Body of pancreas (tissue), 4 donors: ENCODE measurements around the gene ZBTB20.

Source experiments
- POLR2A ChIP-seq, 3 donors: fragments of 450-650 bp; IDR thresholded peaks; one replicate each; pipeline ENCODE4 v1.6.1; 2016; ENCODE audit warnings: antibody characterized with exemption in 3 of 3, mild to moderate bottlenecking in 2 of 3
- TF ChIP-seq, protein P1 (sequence below), 7 experiments: fragments of 450-650 bp in 4 of 7; fragments of 200-600 bp in 3 of 7; sonication (generic) in 3 of 7; IDR thresholded peaks; one replicate each; pipeline ENCODE4 v1.5.1; 2016 to 2019; ENCODE audit warnings: antibody characterized with exemption in 7 of 7

GRCh38 chr3:115022835-115023398 lies 124.2 kb downstream of the ZBTB20 start:
- no peak for TF ChIP-seq POLR2A (IDR thresholded peaks at IDR 0.05)
- TF ChIP-seq, protein P1, sequence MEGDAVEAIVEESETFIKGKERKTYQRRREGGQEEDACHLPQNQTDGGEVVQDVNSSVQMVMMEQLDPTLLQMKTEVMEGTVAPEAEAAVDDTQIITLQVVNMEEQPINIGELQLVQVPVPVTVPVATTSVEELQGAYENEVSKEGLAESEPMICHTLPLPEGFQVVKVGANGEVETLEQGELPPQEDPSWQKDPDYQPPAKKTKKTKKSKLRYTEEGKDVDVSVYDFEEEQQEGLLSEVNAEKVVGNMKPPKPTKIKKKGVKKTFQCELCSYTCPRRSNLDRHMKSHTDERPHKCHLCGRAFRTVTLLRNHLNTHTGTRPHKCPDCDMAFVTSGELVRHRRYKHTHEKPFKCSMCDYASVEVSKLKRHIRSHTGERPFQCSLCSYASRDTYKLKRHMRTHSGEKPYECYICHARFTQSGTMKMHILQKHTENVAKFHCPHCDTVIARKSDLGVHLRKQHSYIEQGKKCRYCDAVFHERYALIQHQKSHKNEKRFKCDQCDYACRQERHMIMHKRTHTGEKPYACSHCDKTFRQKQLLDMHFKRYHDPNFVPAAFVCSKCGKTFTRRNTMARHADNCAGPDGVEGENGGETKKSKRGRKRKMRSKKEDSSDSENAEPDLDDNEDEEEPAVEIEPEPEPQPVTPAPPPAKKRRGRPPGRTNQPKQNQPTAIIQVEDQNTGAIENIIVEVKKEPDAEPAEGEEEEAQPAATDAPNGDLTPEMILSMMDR (IDR thresholded peaks at IDR 0.05): no peak
